Cardiac septum (tissue), 1 donor: ENCODE measurements around the gene AFAP1. TPM values are rescaled to one million over a fixed set of nuclear protein-coding genes. Genes with fewer than 3 reads are reported as not detected.

Experiments
- DNase-seq: peaks from one replicate; pipeline ENCODE4 v3.0.0-alpha.2; 2020; ENCODE audit warnings: low spot score
- intact Hi-C: fragments of 100-400 bp; cut with DNase I; formaldehyde crosslinking; loops from one replicate; pipeline ENCODE4 v1.14.0; 2022
- total RNA-seq: library from RNA; stranded (reverse); fragmentation: NEBNext Ultra II Directional; extraction: Animal tissue kit (Norgen Biotek cat#: 25700); gene quantifications from one replicate; pipeline ENCODE4 v1.2.1, GENCODE V29; 2021
- donor health status: DM: no; HTN: no; CAD: no.

Gene AFAP1
- total RNA-seq, 1 donor from 2014 or later, result 8.7 TPM

- intact Hi-C loops, result no loop called here
- DNase-seq, result no peak
Observed at GRCh38 chr4:7874838-7875237, 64.8 kb downstream of the AFAP1 start.

- intact Hi-C loops, result no loop called here
- no peak for DNase-seq
Observed at GRCh38 chr4:7873881-7874280, 65.8 kb downstream of the AFAP1 start.

- no peak for DNase-seq
- intact Hi-C loops, result no loop called here
Observed at GRCh38 chr4:7872264-7872771, 67.3 kb downstream of the AFAP1 start.

- intact Hi-C loops, result no loop called here
- no peak for DNase-seq
Observed at GRCh38 chr4:7871356-7871755, 68.3 kb downstream of the AFAP1 start.

GRCh38 chr4:7868892-7869471 is 70.7 kb downstream of the AFAP1 start:
- no peak for DNase-seq
- intact Hi-C loops, result no loop called here

GRCh38 chr4:7868436-7868775 is 71.3 kb downstream of the AFAP1 start:
- DNase-seq, result no peak
- intact Hi-C loops, result no loop called here

GRCh38 chr4:7867701-7868435 is 71.8 kb downstream of the AFAP1 start:
- intact Hi-C loops, result no loop called here
- DNase-seq, result no peak

- DNase-seq, result no peak
- intact Hi-C loops, result no loop called here
Observed at GRCh38 chr4:7867191-7867590, 72.5 kb downstream of the AFAP1 start.

- DNase-seq, result no peak
- intact Hi-C loops, result no loop called here
Observed at GRCh38 chr4:7865533-7865932, 74.1 kb downstream of the AFAP1 start.

GRCh38 chr4:7864685-7865084 is 75.0 kb downstream of the AFAP1 start:
- DNase-seq, result no peak
- intact Hi-C loops, result no loop called here

GRCh38 chr4:7863911-7864681 is 75.6 kb downstream of the AFAP1 start:
- intact Hi-C loops, result no loop called here
- no peak for DNase-seq

- DNase-seq, result no peak
- intact Hi-C loops, result no loop called here
Observed at GRCh38 chr4:7862561-7863192, 77.0 kb downstream of the AFAP1 start.

- intact Hi-C loops, result no loop called here
- DNase-seq, result no peak
Observed at GRCh38 chr4:7861440-7861881, 78.2 kb downstream of the AFAP1 start.

- no peak for DNase-seq
- intact Hi-C loops, result no loop called here
Observed at GRCh38 chr4:7860600-7861163, 79.0 kb downstream of the AFAP1 start.

GRCh38 chr4:7859326-7859725 is 80.3 kb downstream of the AFAP1 start:
- intact Hi-C loops, result loop anchor here (5.0 kb wide), 1 partner anchor 97 kb away; no protein-coding TSS in a partner anchor
- DNase-seq, result no peak

GRCh38 chr4:7858498-7858897 is 81.2 kb downstream of the AFAP1 start:
- no peak for DNase-seq
- intact Hi-C loops, result loop anchor here (5.0 kb wide), 1 partner anchor 96 kb away; no protein-coding TSS in a partner anchor

GRCh38 chr4:7857993-7858392 is 81.7 kb downstream of the AFAP1 start:
- intact Hi-C loops, result loop anchor here (5.0 kb wide), 1 partner anchor 96 kb away; no protein-coding TSS in a partner anchor
- no peak for DNase-seq

- intact Hi-C loops, result loop anchor here (5.0 kb wide), 1 partner anchor 95 kb away; no protein-coding TSS in a partner anchor
- no peak for DNase-seq
Observed at GRCh38 chr4:7857238-7857701, 82.4 kb downstream of the AFAP1 start.

- intact Hi-C loops, result loop anchor here (5.0 kb wide), 1 partner anchor 93 kb away; no protein-coding TSS in a partner anchor
- no peak for DNase-seq
Observed at GRCh38 chr4:7855731-7856130, 83.9 kb downstream of the AFAP1 start.
